Eye (tissue), 1 donor: ENCODE data around the gene CHKA.

Experiments used
- DNase-seq: peaks from one replicate; pipeline ENCODE4 v3.0.0-alpha.2; 2015

CHKA gene

GRCh38 chr11:68121067-68121899 is at the start of gene CHKA:
Gene CHKA, minus strand, starts transcription at chr11:68121388. Its CDS starts 211 bp downstream, at chr11:68121177.
- DNase-seq, result peak; percentile 97

- DNase-seq, result no peak
Observed at GRCh38 chr11:68169442-68169841, 48.3 kb upstream of the CHKA start.

- no peak for DNase-seq
Observed at GRCh38 chr11:68168694-68169093, 47.5 kb upstream of the CHKA start.

DNA sequence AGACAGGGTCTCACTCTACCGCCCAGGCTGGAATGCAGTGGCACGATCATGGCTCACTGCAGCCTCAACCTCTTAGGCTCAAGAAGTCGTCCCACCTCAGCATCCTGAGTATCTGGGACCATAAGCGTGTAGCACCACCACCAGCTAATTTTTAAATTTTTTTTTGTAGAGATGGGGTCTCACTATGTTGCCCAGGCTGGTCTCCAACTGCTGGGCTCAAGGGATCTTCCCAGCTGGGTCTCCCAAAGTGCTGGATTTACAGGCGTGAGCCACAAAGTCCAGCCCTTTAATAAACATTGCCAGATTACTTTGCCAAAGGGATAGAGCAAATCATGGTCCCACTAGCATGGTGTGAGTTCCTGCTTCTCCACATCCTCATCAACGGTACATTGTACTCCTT is 46.3 kb upstream of the CHKA start:
- no peak for DNase-seq

DNA sequence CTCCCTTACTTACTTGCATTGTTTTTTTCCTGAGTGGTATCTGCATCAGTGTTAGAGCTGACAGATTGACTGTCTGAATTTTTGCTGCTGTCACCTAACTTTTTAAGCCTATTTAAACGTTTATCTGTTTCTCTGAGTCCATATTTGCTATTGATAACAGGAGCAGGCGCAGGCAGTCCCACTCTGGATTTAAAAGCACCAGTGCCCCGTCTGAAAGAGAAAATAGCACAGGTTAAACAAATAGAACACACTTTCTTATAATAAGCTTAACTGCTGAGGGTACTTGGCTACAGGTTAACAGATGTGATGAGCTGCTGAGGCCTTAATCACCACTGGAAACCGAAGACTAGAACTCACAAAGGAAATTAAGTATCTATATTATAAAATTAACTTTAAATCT is 45.8 kb upstream of the CHKA start:
- no peak for DNase-seq

DNA sequence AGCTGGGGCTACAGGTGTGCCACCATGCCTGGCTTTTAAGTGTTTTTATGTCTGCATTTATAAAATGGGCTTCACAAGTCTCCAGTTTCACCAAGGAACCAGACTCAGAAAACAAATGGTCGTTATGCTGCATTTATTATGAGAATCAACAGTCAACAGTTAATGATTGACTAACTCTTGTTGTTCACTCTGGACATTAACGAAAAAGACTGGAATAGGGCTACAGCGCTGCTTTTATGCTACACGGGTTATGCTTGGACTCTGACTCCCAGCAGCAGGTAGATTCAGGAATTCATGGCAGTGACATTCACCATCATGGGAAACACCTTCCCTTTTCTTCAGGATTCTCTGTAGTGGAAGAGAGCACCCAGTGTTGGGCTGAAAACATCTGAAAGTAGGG is 44.4 kb upstream of the CHKA start:
- DNase-seq, result no peak

DNA sequence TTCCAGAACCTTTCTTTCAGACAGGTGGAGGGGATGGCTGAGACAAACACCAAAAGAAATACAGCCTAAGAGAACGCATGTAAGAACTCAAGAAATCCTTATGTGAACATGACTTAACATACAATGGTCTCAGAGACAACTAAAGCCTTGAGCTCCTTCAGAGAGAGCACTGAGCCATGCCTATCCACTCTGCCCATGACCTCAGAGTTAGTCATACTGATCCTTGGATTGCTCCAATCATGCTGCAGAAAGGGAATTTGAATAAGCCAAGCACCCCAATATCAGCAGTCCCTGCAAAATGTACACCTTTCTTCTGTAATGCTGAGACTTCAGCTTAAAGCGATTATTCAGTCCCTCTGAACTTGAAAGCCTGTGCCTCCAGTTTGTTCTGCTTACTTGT is 43.2 kb upstream of the CHKA start:
- DNase-seq, result no peak

- no peak for DNase-seq
Observed at GRCh38 chr11:68163691-68164090, 42.5 kb upstream of the CHKA start.

DNA sequence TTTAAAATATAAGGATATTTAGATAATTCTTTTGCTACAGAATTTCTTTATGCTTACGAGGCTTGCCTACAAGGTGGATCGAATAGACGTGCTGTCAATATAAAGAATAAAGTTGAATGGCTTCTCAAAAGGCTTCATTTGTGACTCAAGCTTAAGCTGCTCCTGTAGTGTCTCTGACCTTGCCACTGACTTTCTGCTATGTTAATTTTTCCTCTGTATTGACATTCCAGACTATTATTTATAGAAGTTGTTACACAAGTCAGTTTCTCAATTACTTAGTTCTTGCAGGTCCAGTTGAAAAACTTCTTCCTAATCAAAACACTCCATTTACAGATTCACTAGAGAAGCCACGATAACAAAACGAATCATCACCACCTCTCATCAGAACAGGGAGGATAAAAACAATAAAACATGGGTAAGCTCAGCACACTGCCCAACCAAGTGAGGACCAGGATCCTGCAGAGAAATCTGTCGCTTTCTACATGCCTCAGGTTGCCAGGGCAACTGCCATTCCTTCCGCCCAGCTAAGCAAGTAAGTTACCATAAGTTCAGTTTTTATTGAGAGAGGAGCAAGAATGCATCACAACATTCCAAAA is 39.0 kb upstream of the CHKA start:
- peak; percentile 67 for DNase-seq

DNA sequence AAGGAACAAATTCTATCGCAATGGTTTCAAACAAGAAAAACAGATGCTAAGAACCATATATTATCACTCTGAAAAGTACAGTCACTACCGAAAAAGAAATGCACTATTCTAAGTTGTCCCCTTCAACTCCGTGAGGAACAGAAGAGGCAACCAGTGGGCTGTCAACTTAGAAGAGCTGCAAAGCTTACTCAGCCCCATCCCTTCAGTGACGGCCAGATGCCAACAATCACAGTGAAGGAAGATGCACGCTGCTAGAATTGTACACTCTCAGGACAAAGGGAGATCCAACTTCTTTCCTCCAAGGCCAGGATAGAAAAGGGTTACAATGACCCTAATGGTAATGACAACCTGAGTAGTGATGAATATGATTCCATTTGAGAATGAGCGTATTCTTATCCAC is 38.5 kb upstream of the CHKA start:
- DNase-seq, result peak; percentile 26

GRCh38 chr11:68159161-68159560 is 38.0 kb upstream of the CHKA start:
- DNase-seq, result peak; percentile 19

- no peak for DNase-seq
Observed at GRCh38 chr11:68158580-68158979, 37.4 kb upstream of the CHKA start.

DNA sequence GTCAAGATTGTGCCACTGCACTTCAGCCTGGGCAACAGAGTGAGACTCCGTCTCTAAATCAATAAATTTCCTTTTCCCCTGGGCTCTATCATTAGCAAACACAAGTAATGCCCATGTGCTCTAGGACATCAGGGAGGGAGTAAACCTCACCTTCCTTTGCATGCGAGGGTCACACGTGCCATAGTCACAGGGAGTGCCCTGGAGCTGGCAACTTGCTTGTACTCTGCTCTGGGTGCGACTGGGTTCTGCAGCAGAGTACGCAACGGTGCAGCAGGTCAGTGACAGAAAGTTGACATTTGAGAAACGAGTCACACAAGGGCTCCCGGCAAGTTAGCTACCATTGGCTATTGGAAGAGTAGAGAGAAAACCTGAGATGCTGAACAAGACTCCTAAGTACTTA is 32.6 kb upstream of the CHKA start:
- no peak for DNase-seq

GRCh38 chr11:68150037-68150436 is 28.8 kb upstream of the CHKA start:
- no peak for DNase-seq

- DNase-seq, result no peak
Observed at GRCh38 chr11:68149417-68149816, 28.2 kb upstream of the CHKA start.

- DNase-seq, result no peak
Observed at GRCh38 chr11:68148879-68149278, 27.7 kb upstream of the CHKA start.

GRCh38 chr11:68148071-68148805 is 27.1 kb upstream of the CHKA start:
- DNase-seq, result no peak

- peak; percentile 31 for DNase-seq
Observed at GRCh38 chr11:68146704-68147474, 25.7 kb upstream of the CHKA start.

DNA sequence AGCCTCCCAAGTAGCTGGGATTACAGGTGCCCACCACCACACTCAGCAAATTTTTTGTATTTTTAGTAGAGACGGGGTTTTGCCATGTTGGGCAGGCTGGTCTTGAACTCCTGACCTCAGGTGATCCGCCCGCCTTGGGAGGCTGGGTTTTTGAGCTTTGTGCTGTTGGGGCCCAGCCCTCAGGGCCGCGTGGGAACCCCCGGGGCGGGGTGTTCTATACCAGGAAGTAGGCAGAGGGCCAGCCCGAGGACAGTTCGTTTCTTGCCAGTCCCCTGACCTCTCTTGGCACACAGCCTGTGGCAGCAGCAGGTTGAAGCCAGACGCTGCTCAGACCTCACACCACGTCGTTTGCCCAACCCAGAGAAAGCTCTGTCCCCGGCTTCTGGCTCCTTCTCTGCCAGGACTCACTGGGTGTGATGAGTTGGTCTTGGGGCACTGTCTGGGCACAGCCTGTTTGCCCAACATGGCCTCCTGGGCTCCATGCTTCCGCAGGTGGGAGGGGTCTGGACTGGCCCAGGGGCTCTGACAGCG is 24.9 kb upstream of the CHKA start:
- DNase-seq, result no peak

GRCh38 chr11:68145120-68145866 is 24.1 kb upstream of the CHKA start:
- DNase-seq, result no peak

DNA sequence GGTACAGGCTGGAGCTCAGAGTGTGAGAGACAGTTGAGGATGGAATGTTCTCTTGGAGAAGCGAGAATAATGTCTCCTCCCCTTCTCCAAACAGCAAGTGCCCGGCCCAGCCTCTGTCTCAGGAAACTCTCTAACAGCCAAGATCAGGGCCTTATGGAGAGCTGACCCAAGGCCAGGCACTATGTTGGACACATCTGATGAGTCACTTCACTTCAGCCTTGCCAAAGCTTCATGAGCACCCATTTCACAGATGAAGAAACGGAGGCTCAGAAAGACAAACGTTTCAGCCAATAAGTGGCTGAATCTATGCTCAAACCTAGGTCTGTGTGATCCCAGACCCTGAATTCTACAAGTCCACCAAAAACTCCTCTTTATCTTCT is 22.1 kb upstream of the CHKA start:
- DNase-seq, result no peak
